Hepatocyte (in vitro differentiated cells): ENCODE measurements around the gene JARID2. TPM values are rescaled to one million over a fixed set of nuclear protein-coding genes. Genes with fewer than 3 reads are reported as not detected.

Experiments
- DNase-seq: peaks from one replicate; pipeline ENCODE4 v3.0.0-alpha.2; 2016; ENCODE audit warnings: low spot score
- H2AFZ ChIP-seq: fragments of 200-600 bp; sonication (generic); 2 replicates; pipeline ENCODE4 v1.6.0; 2016; ENCODE audit warnings: antibody characterized with exemption, mild to moderate bottlenecking
- H3K27ac ChIP-seq: fragments of 200-600 bp; sonication (generic); 2 replicates; pipeline ENCODE4 v1.5.1; 2016; ENCODE audit warnings: mild to moderate bottlenecking
- H3K27me3 ChIP-seq: fragments of 200-600 bp; sonication (generic); 2 replicates; pipeline ENCODE4 v1.6.1; 2016
- H3K36me3 ChIP-seq: fragments of 200-600 bp; sonication (generic); replicated peaks from 2 replicates; pipeline ENCODE4 v1.5.1; 2016; ENCODE audit warnings: low read depth; ENCODE audit not compliant: insufficient read depth
- H3K4me1 ChIP-seq: fragments of 200-600 bp; sonication (generic); 2 replicates; pipeline ENCODE4 v1.5.1; 2016; ENCODE audit warnings: mild to moderate bottlenecking, moderate library complexity; ENCODE audit not compliant: insufficient read depth
- H3K4me2 ChIP-seq: fragments of 200-600 bp; sonication (generic); 2 replicates; pipeline ENCODE4 v1.6.0; 2016
- H3K4me3 ChIP-seq: fragments of 200-600 bp; sonication (generic); 2 replicates; pipeline ENCODE4 v1.5.1; 2016; ENCODE audit warnings: mild to moderate bottlenecking
- H3K79me2 ChIP-seq: fragments of 200-600 bp; sonication (generic); 2 replicates; pipeline ENCODE4 v1.6.0; 2017; ENCODE audit warnings: mild to moderate bottlenecking
- H3K9me2 ChIP-seq: fragments of 200-600 bp; sonication (generic); replicated peaks from 2 replicates; pipeline ENCODE4 v1.6.0; 2017; ENCODE audit warnings: mild to moderate bottlenecking; ENCODE audit not compliant: insufficient read depth
- H3K9me3 ChIP-seq: fragments of 200-600 bp; sonication (generic); 2 replicates; pipeline ENCODE4 v1.5.1; 2016; ENCODE audit warnings: low read depth, mild to moderate bottlenecking
- H4K20me1 ChIP-seq: fragments of 200-600 bp; sonication (generic); 2 replicates; pipeline ENCODE4 v1.6.0; 2016; ENCODE audit warnings: mild to moderate bottlenecking; ENCODE audit not compliant: insufficient read depth, poor library complexity, severe bottlenecking
- EZH2 ChIP-seq: fragments of 200-600 bp; sonication (generic); IDR thresholded peaks from 2 replicates; pipeline ENCODE4 v1.6.1; 2016; ENCODE audit warnings: antibody characterized with exemption, mild to moderate bottlenecking, borderline replicate concordance
- EZH2phosphoT487 ChIP-seq: fragments of 200-600 bp; sonication (generic); IDR thresholded peaks from one replicate; pipeline ENCODE4 v1.6.1; 2018; ENCODE audit warnings: antibody characterized with exemption, mild to moderate bottlenecking, low read depth, moderate library complexity; ENCODE audit not compliant: unreplicated experiment, severe bottlenecking
- WGBS: methylation state at CpG from one replicate; pipeline ENCODE4 v1.1.6; 2016; ENCODE audit warnings: low lambda C conversion rate; ENCODE audit errors: missing lambda C conversion rate; 5-methylcytosine and 5-hydroxymethylcytosine counted together
- polyA plus RNA-seq: library from polyadenylated mRNA; unstranded; fragments of >200 nt; fragmentation: Nextera tagmentation; extraction: Ambion mirVana; gene quantifications from 2 replicates; pipeline ENCODE4 v1.2.1, GENCODE V29; 2016
- total RNA-seq: library from RNA; depleted of rRNA; stranded (reverse); fragments of >200 nt; gene quantifications from 2 replicates; pipeline ENCODE4 v1.2.3, GENCODE V29; 2014
- TF ChIP-seq, protein P1 (sequence below): fragments of 200-600 bp; sonication (generic); IDR thresholded peaks from 2 replicates; pipeline ENCODE4 v1.5.1; 2016; ENCODE audit warnings: antibody characterized with exemption, mild to moderate bottlenecking; ENCODE audit not compliant: poor library complexity

The JARID2 gene
- total and polyA plus RNA-seq, 2 experiments from 2014 or later: 4.6 to 11.6 TPM

DNA sequence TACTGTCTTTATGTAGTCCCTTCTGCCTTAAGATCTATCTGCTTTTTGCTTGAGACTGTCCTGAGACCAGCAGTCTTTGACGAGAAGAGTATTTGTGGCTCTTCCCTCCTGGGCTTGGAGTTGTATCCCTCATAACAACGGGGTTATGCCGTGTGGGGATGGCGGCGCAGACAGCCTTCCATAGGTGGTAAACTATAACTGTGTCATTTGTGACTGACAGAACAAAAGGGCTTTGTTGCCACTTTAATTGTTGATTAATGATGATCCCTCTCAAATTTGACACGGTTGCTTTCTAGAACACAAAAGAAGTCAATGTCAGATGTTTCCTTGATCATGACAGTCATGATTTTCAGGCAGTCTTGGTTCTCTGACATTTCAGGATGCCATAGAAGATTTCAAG, 196.6 kb downstream of the JARID2 start:
- Histone ChIP-seq H2AFZ (no peak overlapping the region), H3K9me3 (no peaks in the 10 kb centered on the region), H3K4me1 (no peaks in the 10 kb centered on the region), H3K27ac (no peak overlapping the region), H3K27me3 (no peaks in the 10 kb centered on the region), H3K36me3 (no peaks in the 10 kb centered on the region), H3K9me2 (no peaks in the 10 kb centered on the region), H4K20me1 (peaks cover 12% of the 10 kb centered on the region), H3K4me2 (no peak overlapping the region), H3K4me3 (no peak overlapping the region), H3K79me2 (peaks cover 47% of the 10 kb centered on the region)
- DNase-seq: no peak
- WGBS: 90% methylated on average over 6 of the region's 6 CpGs
- no peak for TF ChIP-seq EZH2phosphoT487
- TF ChIP-seq EZH2: no peak
- TF ChIP-seq, protein P1, sequence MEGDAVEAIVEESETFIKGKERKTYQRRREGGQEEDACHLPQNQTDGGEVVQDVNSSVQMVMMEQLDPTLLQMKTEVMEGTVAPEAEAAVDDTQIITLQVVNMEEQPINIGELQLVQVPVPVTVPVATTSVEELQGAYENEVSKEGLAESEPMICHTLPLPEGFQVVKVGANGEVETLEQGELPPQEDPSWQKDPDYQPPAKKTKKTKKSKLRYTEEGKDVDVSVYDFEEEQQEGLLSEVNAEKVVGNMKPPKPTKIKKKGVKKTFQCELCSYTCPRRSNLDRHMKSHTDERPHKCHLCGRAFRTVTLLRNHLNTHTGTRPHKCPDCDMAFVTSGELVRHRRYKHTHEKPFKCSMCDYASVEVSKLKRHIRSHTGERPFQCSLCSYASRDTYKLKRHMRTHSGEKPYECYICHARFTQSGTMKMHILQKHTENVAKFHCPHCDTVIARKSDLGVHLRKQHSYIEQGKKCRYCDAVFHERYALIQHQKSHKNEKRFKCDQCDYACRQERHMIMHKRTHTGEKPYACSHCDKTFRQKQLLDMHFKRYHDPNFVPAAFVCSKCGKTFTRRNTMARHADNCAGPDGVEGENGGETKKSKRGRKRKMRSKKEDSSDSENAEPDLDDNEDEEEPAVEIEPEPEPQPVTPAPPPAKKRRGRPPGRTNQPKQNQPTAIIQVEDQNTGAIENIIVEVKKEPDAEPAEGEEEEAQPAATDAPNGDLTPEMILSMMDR: no peak

DNA sequence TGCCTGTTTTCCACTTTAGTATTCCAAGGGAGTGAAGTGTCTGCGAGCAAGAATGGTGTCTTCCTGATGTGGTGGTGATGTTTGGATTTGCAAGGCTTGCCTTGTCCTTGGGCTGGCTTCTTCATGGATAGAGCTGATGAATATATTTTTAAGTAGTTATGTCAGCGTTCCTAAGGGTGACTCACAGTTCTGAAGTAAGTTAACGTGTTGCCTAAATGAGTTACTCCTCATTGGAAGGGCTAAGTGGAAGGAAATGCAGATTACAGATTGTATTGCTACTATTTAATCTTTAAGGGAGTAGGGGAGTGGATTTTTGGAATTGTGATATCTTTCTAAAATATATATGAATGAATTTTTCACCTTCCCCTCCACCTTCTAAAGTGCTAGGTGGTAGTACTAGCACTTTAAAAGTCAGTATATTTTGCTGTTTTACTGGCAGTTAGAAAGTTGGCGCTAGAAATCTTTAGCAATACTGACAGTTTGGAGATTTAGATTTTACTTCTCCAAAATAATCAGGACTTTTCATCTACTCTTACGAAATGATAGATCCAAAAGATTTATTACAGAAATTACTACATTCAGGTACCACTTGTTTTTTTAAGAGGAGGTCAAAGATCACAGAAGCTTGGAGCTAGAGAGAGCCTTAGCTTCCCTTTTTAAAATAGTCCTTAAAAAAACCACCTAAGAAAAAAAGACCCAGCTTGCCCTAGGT, 197.4 kb downstream of the JARID2 start:
- peaks cover 12% of the 10 kb centered on the region for H4K20me1 ChIP-seq
- H3K79me2 ChIP-seq: peaks cover 46% of the 10 kb centered on the region

DNA sequence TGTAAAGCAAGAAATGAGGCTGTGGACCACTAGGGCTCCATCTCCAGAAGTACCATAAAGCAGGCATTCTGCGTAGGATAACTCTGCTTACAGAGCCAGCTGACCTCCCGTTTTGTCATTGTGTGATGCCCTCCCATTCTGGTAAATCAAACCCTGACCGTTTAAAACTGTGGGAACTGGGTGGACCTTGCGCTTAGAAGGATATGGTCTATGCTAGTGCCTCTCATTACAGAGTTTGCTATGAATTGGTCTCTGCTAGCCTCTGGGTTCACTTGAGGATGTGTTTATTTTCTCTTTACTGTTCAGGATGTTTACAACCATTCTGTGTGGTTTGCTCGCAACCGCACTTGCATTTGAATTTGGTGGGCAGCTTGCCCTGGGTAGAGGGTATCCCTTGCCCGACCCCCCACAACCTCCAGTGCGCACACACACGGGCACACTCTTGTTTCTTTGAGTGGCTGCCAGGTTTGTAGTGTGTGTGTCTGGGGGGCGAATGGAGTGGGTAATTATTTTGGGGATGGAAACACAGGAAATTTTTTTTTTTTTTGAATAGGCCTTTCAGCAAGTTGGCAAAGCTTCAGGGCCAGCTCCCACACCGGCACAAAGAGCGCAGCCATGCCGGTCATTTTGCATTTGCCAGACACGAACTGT, 198.3 kb downstream of the JARID2 start:
- peak overlapping the region; percentile 60 for H3K4me2 ChIP-seq
- H3K9me2 ChIP-seq: no peaks in the 10 kb centered on the region
- H3K4me3 ChIP-seq: no peak overlapping the region
- peaks cover 54% of the 10 kb centered on the region for H3K79me2 ChIP-seq
- WGBS: 68% methylated on average over 14 of the region's 14 CpGs
- peaks cover 15% of the 10 kb centered on the region for H4K20me1 ChIP-seq
- H2AFZ ChIP-seq: no peak overlapping the region
- H3K36me3 ChIP-seq: no peaks in the 10 kb centered on the region
- TF ChIP-seq EZH2: no peak
- TF ChIP-seq, protein P1: no peak
- no peak for TF ChIP-seq EZH2phosphoT487
- no peak for DNase-seq
- no peaks in the 10 kb centered on the region for H3K9me3 ChIP-seq
- H3K4me1 ChIP-seq: no peaks in the 10 kb centered on the region
- H3K27me3 ChIP-seq: no peaks in the 10 kb centered on the region
- no peak overlapping the region for H3K27ac ChIP-seq

More for the DNA sequence above, 197.4 kb downstream of the JARID2 start:
- H3K9me3 ChIP-seq: no peaks in the 10 kb centered on the region
- no peak overlapping the region for H3K4me3 ChIP-seq
- DNase-seq: no peak
- no peaks in the 10 kb centered on the region for H3K27me3 ChIP-seq
- H2AFZ ChIP-seq: no peak overlapping the region
- no peak for TF ChIP-seq EZH2phosphoT487
- no peak for TF ChIP-seq EZH2
- TF ChIP-seq, protein P1: no peak
- no peaks in the 10 kb centered on the region for H3K4me1 ChIP-seq
- 79% methylated on average over 5 of the region's 5 CpGs for WGBS
- no peak overlapping the region for H3K27ac ChIP-seq
- no peaks in the 10 kb centered on the region for H3K9me2 ChIP-seq
- no peaks in the 10 kb centered on the region for H3K36me3 ChIP-seq
- no peak overlapping the region for H3K4me2 ChIP-seq
